Measurements from ENCODE around the gene MYH9.

DNA sequence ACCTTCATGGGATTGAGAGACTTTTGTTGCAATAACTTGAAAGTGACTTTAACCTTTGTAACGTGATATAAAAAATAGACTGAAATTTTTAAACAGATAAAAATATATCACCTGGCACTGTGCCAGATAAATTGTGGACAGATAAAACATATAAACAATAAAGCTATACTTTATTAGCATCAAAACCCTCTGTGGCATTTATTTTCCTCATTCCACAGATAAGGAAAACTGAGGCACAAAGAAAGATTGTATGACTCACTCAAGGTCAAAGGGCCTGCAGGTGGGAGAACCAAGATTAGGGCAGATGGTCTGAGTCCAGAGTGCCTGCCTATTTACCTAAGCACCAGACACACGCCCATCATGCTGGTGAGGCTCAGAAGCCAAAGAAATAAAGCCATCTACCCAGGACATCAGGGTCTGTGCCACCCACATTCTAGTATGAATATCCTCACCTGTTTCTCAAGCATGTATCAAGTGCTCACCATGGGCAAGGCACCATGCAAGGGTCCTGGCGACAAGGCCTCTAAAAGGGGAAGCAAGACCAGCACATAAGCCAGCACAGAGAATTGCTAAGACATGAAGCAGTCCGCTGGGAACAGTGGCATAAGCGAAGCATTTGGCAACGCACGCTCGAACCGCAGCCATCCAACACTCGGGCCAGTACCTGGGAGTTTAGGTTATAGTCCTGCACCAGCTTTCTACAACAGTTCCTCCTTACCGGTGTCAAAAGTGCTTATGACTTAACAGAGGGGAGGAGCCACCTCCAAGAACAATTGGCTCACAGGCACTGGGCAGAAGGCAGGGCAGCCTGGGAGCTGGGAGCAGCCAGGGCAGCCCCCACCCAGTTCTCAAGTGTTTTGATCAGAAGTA lies 17.6 kb downstream of the MYH9 start:
- TF ChIP-seq, protein P1, sequence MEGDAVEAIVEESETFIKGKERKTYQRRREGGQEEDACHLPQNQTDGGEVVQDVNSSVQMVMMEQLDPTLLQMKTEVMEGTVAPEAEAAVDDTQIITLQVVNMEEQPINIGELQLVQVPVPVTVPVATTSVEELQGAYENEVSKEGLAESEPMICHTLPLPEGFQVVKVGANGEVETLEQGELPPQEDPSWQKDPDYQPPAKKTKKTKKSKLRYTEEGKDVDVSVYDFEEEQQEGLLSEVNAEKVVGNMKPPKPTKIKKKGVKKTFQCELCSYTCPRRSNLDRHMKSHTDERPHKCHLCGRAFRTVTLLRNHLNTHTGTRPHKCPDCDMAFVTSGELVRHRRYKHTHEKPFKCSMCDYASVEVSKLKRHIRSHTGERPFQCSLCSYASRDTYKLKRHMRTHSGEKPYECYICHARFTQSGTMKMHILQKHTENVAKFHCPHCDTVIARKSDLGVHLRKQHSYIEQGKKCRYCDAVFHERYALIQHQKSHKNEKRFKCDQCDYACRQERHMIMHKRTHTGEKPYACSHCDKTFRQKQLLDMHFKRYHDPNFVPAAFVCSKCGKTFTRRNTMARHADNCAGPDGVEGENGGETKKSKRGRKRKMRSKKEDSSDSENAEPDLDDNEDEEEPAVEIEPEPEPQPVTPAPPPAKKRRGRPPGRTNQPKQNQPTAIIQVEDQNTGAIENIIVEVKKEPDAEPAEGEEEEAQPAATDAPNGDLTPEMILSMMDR (conservative IDR thresholded peaks at IDR 0.05 in 1 of 2, IDR thresholded peaks at IDR 0.05 in 1 of 2; ENCODE audit: extremely low read depth in 1 of 2, insufficient read depth in 1 of 2, low read depth in 1 of 2, low read length in 2 of 2): no peak
- TF ChIP-seq EZH2 (IDR thresholded peaks at IDR 0.05; ENCODE audit: borderline replicate concordance, low read length): no peak

Measured in mammary epithelial cell (primary cell).